ENCODE results near the gene SHF.

Gene SHF

GRCh38 chr15:45169608-45170480 is 17.9 kb downstream of the SHF start:
- DNase-seq = no peak

GRCh38 chr15:45168751-45169551 is 18.8 kb downstream of the SHF start:
- no peak for DNase-seq

GRCh38 chr15:45168286-45168685 is 19.5 kb downstream of the SHF start:
- DNase-seq = no peak

- DNase-seq = no peak
These were observed 20.0 kb downstream of the SHF start for GRCh38 chr15:45167631-45168205.

GRCh38 chr15:45166834-45167630 is 20.7 kb downstream of the SHF start:
- DNase-seq = peak; percentile 87

GRCh38 chr15:45165536-45165935 is 22.2 kb downstream of the SHF start:
- no peak for DNase-seq

- no peak for DNase-seq
These were observed 22.9 kb downstream of the SHF start for GRCh38 chr15:45164914-45165313.

- no peak for DNase-seq
These were observed 24.3 kb downstream of the SHF start for GRCh38 chr15:45163508-45163856.

GRCh38 chr15:45162771-45163507 is 24.8 kb downstream of the SHF start:
- peak; percentile 56 for DNase-seq

GRCh38 chr15:45161666-45162065 is 26.1 kb downstream of the SHF start:
- no peak for DNase-seq

- peak; percentile 24 for DNase-seq
These were observed 29.8 kb downstream of the SHF start for GRCh38 chr15:45157974-45158373.

GRCh38 chr15:45156744-45157455 is 30.9 kb downstream of the SHF start:
- no peak for DNase-seq

GRCh38 chr15:45155739-45156138 is 32.0 kb downstream of the SHF start:
- no peak for DNase-seq

- no peak for DNase-seq
These were observed 35.6 kb downstream of the SHF start for GRCh38 chr15:45151998-45152828.

GRCh38 chr15:45150997-45151396 is 36.8 kb downstream of the SHF start:
- no peak for DNase-seq

GRCh38 chr15:45150481-45150880 is 37.3 kb downstream of the SHF start:
- no peak for DNase-seq

GRCh38 chr15:45149060-45149459 is 38.7 kb downstream of the SHF start:
- no peak for DNase-seq

- no peak for DNase-seq
These were observed 39.4 kb downstream of the SHF start for GRCh38 chr15:45148076-45149059.

- DNase-seq = no peak
These were observed 40.2 kb downstream of the SHF start for GRCh38 chr15:45147606-45148005.

All from stimulated activated CD4-positive, alpha-beta T cell treated with anti-CD3 and anti-CD28 coated beads, Interleukin-1b, Interleukin-23, amount 100 ng/mL, for 48 hours (primary cell).